CD4-positive, alpha-beta T cell (primary cell): ENCODE results near the gene RUNX1. TPM values are rescaled to one million over a fixed set of nuclear protein-coding genes. Genes with fewer than 3 reads are reported as not detected.

Experiments used
- ATAC-seq: fragments of 200-7000 bp; cut with Tn5 transposase; one replicate; pipeline ENCODE4 v1.10.0; 2022; ENCODE audit warnings: mild to moderate bottlenecking; ENCODE audit not compliant: poor library complexity
- CTCF ChIA-PET: fragments of 350-600 bp; sonication (Branson Sonifier 250); formaldehyde crosslinking; loops from one replicate; lab custom pipeline; 2021; ENCODE audit warnings: antibody characterized with exemption, inconsistent platforms; lab: Charles Lee
- POLR2A ChIA-PET: fragments of 350-600 bp; sonication (Branson Sonifier 250); formaldehyde crosslinking; loops from one replicate; lab custom pipeline; 2021; ENCODE audit warnings: antibody characterized with exemption, inconsistent platforms; lab: Charles Lee
- DNase-seq, 14 experiments: peaks; one replicate each; pipeline ENCODE4 v3.0.0-alpha.2; 2013 to 2020; ENCODE audit warnings: mixed read lengths in 2 of 14
- H3K27ac ChIP-seq, 2 donors: one replicate each; pipeline versions ENCODE4 v1.5.1 to v1.7.0; 2013; ENCODE audit warnings: low read length in 2 of 2, low read depth in 1 of 2, mild to moderate bottlenecking in 1 of 2
- H3K27me3 ChIP-seq, 2 experiments: 1 replicate in 1 of 2; 2 replicates in 1 of 2; pipeline versions ENCODE4 v1.6.1 to v1.7.0; 2013; ENCODE audit warnings: low read length in 2 of 2, control low read depth in 1 of 2, mild to moderate bottlenecking in 1 of 2, moderate library complexity in 1 of 2; ENCODE audit not compliant: insufficient read depth in 2 of 2, control insufficient read depth in 1 of 2
- H3K36me3 ChIP-seq: one replicate; pipeline ENCODE4 v1.6.1; 2013; ENCODE audit warnings: low read length, control low read depth; ENCODE audit not compliant: insufficient read depth
- H3K4me1 ChIP-seq: one replicate; pipeline ENCODE4 v1.6.1; 2013; ENCODE audit warnings: low read length, control low read depth; ENCODE audit not compliant: insufficient read depth
- H3K4me3 ChIP-seq: one replicate; pipeline ENCODE4 v1.5.1; 2013; ENCODE audit warnings: mild to moderate bottlenecking, low read length, moderate library complexity
- H3K9me3 ChIP-seq, 2 experiments: 1 replicate in 1 of 2; 2 replicates in 1 of 2; pipeline versions ENCODE4 v1.6.1 to v1.7.0; 2013; ENCODE audit warnings: low read length in 2 of 2, mild to moderate bottlenecking in 2 of 2, control low read depth in 1 of 2, moderate library complexity in 1 of 2; ENCODE audit not compliant: control insufficient read depth in 1 of 2, insufficient read depth in 1 of 2
- H3K27ac Mint-ChIP-seq: one replicate; pipeline ENCODE4 v1.8.0; 2020; ENCODE audit warnings: mixed read lengths
- H3K27me3 Mint-ChIP-seq: one replicate; pipeline ENCODE4 v1.8.0; 2021; ENCODE audit warnings: mixed read lengths
- H3K36me3 Mint-ChIP-seq: one replicate; pipeline ENCODE4 v1.8.0; 2021; ENCODE audit warnings: low read depth, mixed read lengths
- H3K4me1 Mint-ChIP-seq: one replicate; pipeline ENCODE4 v1.8.0; 2021; ENCODE audit warnings: low read depth, mixed read lengths
- H3K4me3 Mint-ChIP-seq: one replicate; pipeline ENCODE4 v1.8.0; 2020; ENCODE audit warnings: mild to moderate bottlenecking, mixed read lengths
- H3K9me3 Mint-ChIP-seq: one replicate; pipeline ENCODE4 v1.8.0; 2020; ENCODE audit warnings: mixed read lengths
- CTCF ChIP-seq: fragments of 200-600 bp; IDR thresholded peaks from one replicate; pipeline ENCODE4 v1.8.0; 2022; ENCODE audit warnings: antibody characterized with exemption, mild to moderate bottlenecking
- intact Hi-C, 2 experiments: fragments of 100-400 bp; cut with DNase I in 1 of 2; cut with micrococcal nuclease in 1 of 2; formaldehyde crosslinking; loops; one replicate each; pipeline versions ENCODE4 v1.15.1 to v1.9.0; 2023 to 2025; cut with DNase I, micrococcal nuclease
- total RNA-seq, 174 experiments: library from RNA in 2 of 174; stranded (reverse) in 2 of 174; gene quantifications; one replicate each; pipeline ENCODE4 v1.2.3 and lab custom pipeline; 2021 to 2026

Gene RUNX1
- total RNA-seq, 2 experiments from 2014 or later = 71.7 to 74.3 TPM

GRCh38 chr21:34997294-34997693 is 51.8 kb downstream of the RUNX1 start:
- Mint-ChIP-seq H3K4me3 (peak overlapping the region; percentile 23), H3K36me3 (peaks cover 54% of the 10 kb centered on the region), H3K9me3 (no peaks in the 10 kb centered on the region), H3K4me1 (peaks cover 69% of the 10 kb centered on the region), H3K27ac (peak overlapping the region; percentile 80), H3K27me3 (no peaks in the 10 kb centered on the region)
- POLR2A ChIA-PET = interaction anchor here (1.0 to 2.4 kb wide), 3 partner anchors 10 to 51 kb away, joined by 3 to 7 read pairs (median 4); no protein-coding TSS in a partner anchor
- Histone ChIP-seq H3K27me3 (no peaks in the 10 kb centered on the region), H3K36me3 (peaks cover 25% of the 10 kb centered on the region), H3K27ac (no peak overlapping the region), H3K9me3 (no peaks in the 10 kb centered on the region), H3K4me3 (no peak overlapping the region), H3K4me1 (peaks cover 67% of the 10 kb centered on the region)
- no peak for DNase-seq
- TF ChIP-seq CTCF = no peak
- CTCF ChIA-PET = interaction anchor here (1.3 to 1.5 kb wide), 2 partner anchors 14 to 107 kb away, joined by 3 to 4 read pairs; no protein-coding TSS in a partner anchor
- intact Hi-C loops = no loop called here
- ATAC-seq = no peak

- H3K27me3 Mint-ChIP-seq = no peaks in the 10 kb centered on the region
- Histone ChIP-seq H3K27me3 (no peaks in the 10 kb centered on the region), H3K9me3 (no peaks in the 10 kb centered on the region), H3K36me3 (peaks cover 29% of the 10 kb centered on the region), H3K4me3 (no peak overlapping the region), H3K27ac (no peak overlapping the region), H3K4me1 (peaks cover 72% of the 10 kb centered on the region)
- H3K36me3 Mint-ChIP-seq = peaks cover 50% of the 10 kb centered on the region
- no peak for ATAC-seq
- CTCF ChIA-PET = interaction anchor here (1.5 kb wide), 1 partner anchor 106 kb away, joined by 4 read pairs; no protein-coding TSS in a partner anchor
- intact Hi-C loops = no loop called here
- no peaks in the 10 kb centered on the region for H3K9me3 Mint-ChIP-seq
- peak in 1 of 14 experiments; percentile 29 for DNase-seq
- H3K27ac Mint-ChIP-seq = peak overlapping the region; percentile 80
- POLR2A ChIA-PET = interaction anchor here (1.0 to 2.4 kb wide), 4 partner anchors 9 to 51 kb away, joined by 3 to 7 read pairs (median 4); no protein-coding TSS in a partner anchor
- no peak overlapping the region for H3K4me3 Mint-ChIP-seq
- H3K4me1 Mint-ChIP-seq = peaks cover 68% of the 10 kb centered on the region
- TF ChIP-seq CTCF = no peak
These were observed 52.6 kb downstream of the RUNX1 start for GRCh38 chr21:34996304-34997101.

- CTCF ChIA-PET = interaction anchor here (0.6 kb wide), 1 partner anchor 86 kb away, joined by 3 read pairs; no protein-coding TSS in a partner anchor
- H3K36me3 ChIP-seq = peaks cover 32% of the 10 kb centered on the region
- Mint-ChIP-seq H3K4me3 (no peak overlapping the region), H3K27ac (peak overlapping the region; percentile 80), H3K4me1 (peaks cover 68% of the 10 kb centered on the region), H3K27me3 (no peaks in the 10 kb centered on the region), H3K36me3 (peaks cover 54% of the 10 kb centered on the region), H3K9me3 (no peaks in the 10 kb centered on the region)
- H3K4me3 ChIP-seq = no peak overlapping the region
- DNase-seq (no peak), ATAC-seq (no peak)
- no peaks in the 10 kb centered on the region for H3K27me3 ChIP-seq
- H3K27ac ChIP-seq = no peak overlapping the region
- POLR2A ChIA-PET = interaction anchor here (1.0 to 1.2 kb wide), 2 partner anchors 20 to 52 kb away, joined by 3 to 4 read pairs; no protein-coding TSS in a partner anchor
- intact Hi-C loops = no loop called here
- H3K9me3 ChIP-seq = no peaks in the 10 kb centered on the region
- H3K4me1 ChIP-seq = peaks cover 78% of the 10 kb centered on the region
- TF ChIP-seq CTCF = no peak
These were observed 53.2 kb downstream of the RUNX1 start for GRCh38 chr21:34995979-34996303.
